ENCODE results near the gene GPR152. TPM values are rescaled to one million over a fixed set of nuclear protein-coding genes. Genes with fewer than 3 reads are reported as not detected.

GPR152 gene
- total RNA-seq, 1 experiment from 2014 or later: not detected

GRCh38 chr11:67449116-67449844 is 3.2 kb downstream of the GPR152 start (continued):
- no peak for TF ChIP-seq REST (IDR thresholded peaks at IDR 0.05; ENCODE audit: low read depth)
- TF ChIP-seq MAX (IDR thresholded peaks at IDR 0.05): no peak
- no peak for TF ChIP-seq SP1 (IDR thresholded peaks at IDR 0.05; ENCODE audit: low read depth)
- TF ChIP-seq ATF3 (IDR thresholded peaks at IDR 0.05): no peak
- TF ChIP-seq CEBPB (IDR thresholded peaks at IDR 0.05; ENCODE audit: low read depth): no peak
- TF ChIP-seq EGR1 (IDR thresholded peaks at IDR 0.05; ENCODE audit: low read depth): no peak

GRCh38 chr11:67448220-67448609 is 4.3 kb downstream of the GPR152 start:
- Histone ChIP-seq H4K20me1 (ENCODE audit: insufficient read depth) (no peaks in the 10 kb centered on the region), H3K79me2 (ENCODE audit: insufficient read depth, low read length) (no peaks in the 10 kb centered on the region), H3K36me3 (ENCODE audit: control insufficient read depth in 1 of 2, insufficient read depth in 2 of 2, low read length in 2 of 2) (no peaks in the 10 kb centered on the region), H3K27me3 (ENCODE audit: insufficient read depth, low read length) (no peaks in the 10 kb centered on the region), H3K9me3 (ENCODE audit: control insufficient read depth in 1 of 2, insufficient read depth in 1 of 2, low read depth in 1 of 2, low read length in 2 of 2) (no peaks in the 10 kb centered on the region), H3K9me2 (ENCODE audit: insufficient read depth) (no peaks in the 10 kb centered on the region), H3K4me1 (ENCODE audit: control insufficient read depth in 1 of 2, insufficient read depth in 2 of 2, low read length in 2 of 2) (peaks cover 3 to 8% of the 10 kb centered on the region in 2 experiments; a peak in 2 of 4 replicates), H2AFZ (ENCODE audit: low read depth, low read length, poor library complexity, severe bottlenecking) (no peak overlapping the region), H3K27ac (ENCODE audit: low read depth, low read length) (no peak overlapping the region), H3K9ac (ENCODE audit: low read length) (no peak overlapping the region), H3K4me3 (replicated peaks in 1 of 2; ENCODE audit: low read depth in 1 of 2, low read length in 2 of 2) (no peak overlapping the region), H3K4me2 (ENCODE audit: low read length) (no peak overlapping the region)
- ChIA-PET RAD21 (ENCODE audit: low non-redundant PET in 1 of 2, low total read pairs in 2 of 2, uncharacterized antibody in 2 of 2, unreplicated experiment in 2 of 2) (no interaction called here), CTCF (no interaction called here), POLR2A (no interaction called here)
- intact Hi-C loops (cut with micrococcal nuclease): no loop called here
- no peak for DNase-seq (ENCODE audit: low read depth, low spot score)
- no peak for TF ChIP-seq SIN3A (IDR thresholded peaks at IDR 0.05; ENCODE audit: low read depth)
- TF ChIP-seq TCF7L2 (IDR thresholded peaks at IDR 0.05; ENCODE audit: borderline replicate concordance, extremely low read depth, insufficient read depth, insufficient read length): no peak
- TF ChIP-seq POLR2AphosphoS5 (IDR thresholded peaks at IDR 0.05; ENCODE audit: low read depth, low read length): no peak
- no peak for TF ChIP-seq CBX3 (IDR thresholded peaks at IDR 0.05; ENCODE audit: low read depth)
- no peak for TF ChIP-seq EZH2phosphoT487 (IDR thresholded peaks at IDR 0.05; ENCODE audit: borderline replicate concordance)
- no peak for TF ChIP-seq CEBPB (IDR thresholded peaks at IDR 0.05; ENCODE audit: low read depth)
- no peak for TF ChIP-seq CTCF (IDR thresholded peaks at IDR 0.05 in 2 of 3, conservative IDR thresholded peaks at IDR 0.05 in 1 of 3; ENCODE audit: borderline replicate concordance in 1 of 3, insufficient read depth in 1 of 3, low read depth in 2 of 3, low read length in 2 of 3)
- no TSS peak for BruUV-seq (replicated peaks)
- ATAC-seq: no peak

All from HCT116 (cell line).